Measurements from ENCODE around the gene NEIL1.
"Not testable (repeated sequence)": the region's sequence is repeated elsewhere in the genome, so short reads cannot be mapped to it uniquely, and the experiment has no call there.

The NEIL1 gene

DNA sequence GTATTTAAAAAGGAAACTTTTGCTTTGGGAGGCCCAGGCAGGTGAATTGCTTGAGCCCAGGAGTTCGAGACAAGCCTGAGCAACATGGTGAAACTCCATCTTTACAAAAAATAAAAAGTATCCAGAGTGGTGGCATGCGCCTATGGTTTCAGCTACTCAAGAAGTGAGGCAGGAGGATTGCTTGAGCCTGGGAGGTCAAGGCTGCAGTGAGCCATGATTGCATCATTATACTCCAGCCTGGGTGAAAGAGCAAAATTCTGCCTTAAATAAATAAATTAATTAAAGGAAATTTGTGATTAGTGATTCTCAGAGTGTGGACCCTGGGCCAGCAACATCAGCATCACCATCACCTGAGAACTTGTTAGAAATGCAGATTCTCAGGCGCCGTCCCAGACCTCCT is 20.9 kb upstream of the NEIL1 start:
- TF ChIP-seq SUZ12 (IDR thresholded peaks at IDR 0.05; ENCODE audit: extremely low read depth, insufficient read depth, insufficient read length) (no peak), YY1 (IDR thresholded peaks at IDR 0.05; ENCODE audit: insufficient read depth, insufficient read length) (no peak), ZNF274 (IDR thresholded peaks at IDR 0.05; ENCODE audit: low read depth, low read length) (no peak)
- no peak for DNase-seq (ENCODE audit: low read depth, low spot score)
- H3K9me3 ChIP-seq (ENCODE audit: insufficient read depth, low read length): no peaks in the 10 kb centered on the region
- no peak overlapping the region for H3K4me3 ChIP-seq (ENCODE audit: insufficient read length, low read depth)
- H3K36me3 ChIP-seq (ENCODE audit: insufficient read depth, insufficient read length, low read length): no peaks in the 10 kb centered on the region
- H3K27me3 ChIP-seq (ENCODE audit: insufficient read depth, insufficient read length): peaks cover 5% of the 10 kb centered on the region
- no peaks in the 10 kb centered on the region for H3K4me1 ChIP-seq (ENCODE audit: insufficient read depth, insufficient read length)
- no peak overlapping the region for H3K9ac ChIP-seq (ENCODE audit: insufficient read length, low read depth)

- Histone ChIP-seq H3K36me3 (ENCODE audit: insufficient read depth, insufficient read length, low read length) (no peaks in the 10 kb centered on the region), H3K4me1 (ENCODE audit: insufficient read depth, insufficient read length) (no peaks in the 10 kb centered on the region), H3K9me3 (ENCODE audit: insufficient read depth, low read length) (no peaks in the 10 kb centered on the region), H3K4me3 (ENCODE audit: insufficient read length, low read depth) (no peak overlapping the region), H3K27me3 (ENCODE audit: insufficient read depth, insufficient read length) (peaks cover under 1% of the 10 kb centered on the region), H3K9ac (ENCODE audit: insufficient read length, low read depth) (no peak overlapping the region)
- TF ChIP-seq YY1 (IDR thresholded peaks at IDR 0.05; ENCODE audit: insufficient read depth, insufficient read length) (no peak), ZNF274 (IDR thresholded peaks at IDR 0.05; ENCODE audit: low read depth, low read length) (no peak), SUZ12 (IDR thresholded peaks at IDR 0.05; ENCODE audit: extremely low read depth, insufficient read depth, insufficient read length) (no peak)
- DNase-seq (ENCODE audit: low read depth, low spot score): no peak
Observed at GRCh38 chr15:75327005-75327404, 19.8 kb upstream of the NEIL1 start.

DNA sequence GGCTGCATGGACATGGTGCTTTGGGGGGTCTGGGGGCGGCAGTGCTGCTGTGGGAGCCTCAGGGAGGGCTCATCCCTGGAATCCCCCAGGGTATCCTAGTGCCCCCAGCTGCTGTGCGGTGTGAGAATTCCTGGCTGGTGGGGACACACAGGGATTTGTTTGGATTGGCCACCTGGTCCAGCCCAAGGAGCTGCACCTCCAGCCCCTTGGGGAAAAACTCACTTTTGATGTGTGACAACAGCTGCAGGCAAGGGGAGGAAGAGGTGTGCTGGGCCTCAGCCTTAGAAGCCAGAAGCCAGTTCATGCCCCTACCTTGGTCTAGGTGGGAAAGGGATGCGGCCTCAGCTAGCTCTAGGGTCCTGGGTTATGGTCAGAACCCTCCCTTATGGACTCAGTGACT is 19.3 kb upstream of the NEIL1 start:
- Histone ChIP-seq H3K4me1 (ENCODE audit: insufficient read depth, insufficient read length) (no peaks in the 10 kb centered on the region), H3K27me3 (ENCODE audit: insufficient read depth, insufficient read length) (no peaks in the 10 kb centered on the region), H3K9me3 (ENCODE audit: insufficient read depth, low read length) (no peaks in the 10 kb centered on the region), H3K4me3 (ENCODE audit: insufficient read length, low read depth) (no peak overlapping the region), H3K9ac (ENCODE audit: insufficient read length, low read depth) (no peak overlapping the region), H3K36me3 (ENCODE audit: insufficient read depth, insufficient read length, low read length) (no peaks in the 10 kb centered on the region)
- TF ChIP-seq ZNF274 (IDR thresholded peaks at IDR 0.05; ENCODE audit: low read depth, low read length): no peak
- DNase-seq (ENCODE audit: low read depth, low spot score): no peak

DNA sequence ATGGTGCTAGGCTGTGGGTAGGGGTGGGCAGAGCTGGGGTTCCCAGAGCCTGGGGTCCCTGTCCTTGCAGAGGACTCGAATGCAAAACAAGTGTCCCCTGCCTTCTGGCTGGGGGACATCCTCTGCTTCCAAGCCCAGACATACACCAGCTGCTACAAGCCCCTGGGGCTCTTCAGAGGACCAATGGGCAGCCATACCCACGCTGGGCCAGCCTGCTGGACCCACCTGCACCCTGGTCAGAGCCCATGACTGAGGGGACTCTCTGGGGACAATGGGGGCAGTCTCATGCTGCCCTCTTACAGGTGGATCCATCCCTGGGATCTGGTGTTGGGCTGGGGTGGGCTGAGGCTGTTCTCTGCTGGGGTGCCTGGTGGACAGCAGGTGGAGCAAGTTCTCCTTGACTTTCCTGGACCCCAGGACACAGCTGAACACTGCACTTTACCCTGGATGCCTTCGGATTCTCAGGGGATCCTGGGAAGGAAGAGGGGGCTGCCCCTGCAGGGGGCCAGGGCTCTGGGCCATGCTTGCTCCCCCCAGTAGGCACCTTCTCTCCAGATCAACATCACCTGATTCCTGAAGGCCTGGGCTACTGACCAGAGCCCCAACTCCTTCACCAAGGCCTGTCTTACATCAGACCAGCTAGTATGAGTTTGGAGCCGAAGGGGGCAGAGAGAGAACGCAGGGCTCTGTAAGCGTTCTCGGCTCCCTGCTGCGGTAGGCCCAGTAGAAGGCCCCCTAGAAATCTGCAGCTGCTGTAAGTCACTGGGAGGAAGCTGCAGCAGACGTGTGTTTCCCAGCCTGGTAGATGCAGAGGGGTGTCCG is 18.1 kb upstream of the NEIL1 start:
- Histone ChIP-seq H3K9ac (ENCODE audit: insufficient read length, low read depth) (no peak overlapping the region), H3K36me3 (ENCODE audit: insufficient read depth, insufficient read length, low read length) (no peaks in the 10 kb centered on the region), H3K4me3 (ENCODE audit: insufficient read length, low read depth) (no peak overlapping the region), H3K27me3 (ENCODE audit: insufficient read depth, insufficient read length) (no peaks in the 10 kb centered on the region), H3K4me1 (ENCODE audit: insufficient read depth, insufficient read length) (no peaks in the 10 kb centered on the region), H3K9me3 (ENCODE audit: insufficient read depth, low read length) (no peaks in the 10 kb centered on the region)
- TF ChIP-seq SUZ12 (IDR thresholded peaks at IDR 0.05; ENCODE audit: extremely low read depth, insufficient read depth, insufficient read length): no peak
- no peak for DNase-seq (ENCODE audit: low read depth, low spot score)

DNA sequence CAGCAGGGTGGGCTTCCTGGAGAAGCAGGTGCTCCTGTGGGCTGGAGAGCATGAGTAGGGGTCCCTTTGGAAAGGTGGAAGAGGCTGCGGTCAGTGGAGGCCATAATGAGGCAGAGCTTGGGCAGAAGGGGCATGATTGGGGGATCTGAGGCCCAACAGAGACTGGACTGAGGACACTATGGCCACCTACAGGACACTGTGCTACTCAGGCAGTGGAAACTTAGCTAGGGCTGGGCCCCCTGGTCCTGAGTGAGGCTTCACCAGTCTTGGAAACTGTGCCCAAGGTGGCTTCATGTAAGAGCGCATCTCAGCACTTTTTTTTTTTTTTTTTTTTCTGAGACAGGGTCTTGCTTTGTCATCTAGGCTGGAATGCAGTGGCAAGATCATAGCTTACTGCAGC is 17.3 kb upstream of the NEIL1 start:
- no peak for DNase-seq (ENCODE audit: low read depth, low spot score)
- Histone ChIP-seq H3K9ac (ENCODE audit: insufficient read length, low read depth) (no peak overlapping the region), H3K36me3 (ENCODE audit: insufficient read depth, insufficient read length, low read length) (no peaks in the 10 kb centered on the region), H3K27me3 (ENCODE audit: insufficient read depth, insufficient read length) (no peaks in the 10 kb centered on the region), H3K4me1 (ENCODE audit: insufficient read depth, insufficient read length) (no peaks in the 10 kb centered on the region), H3K4me3 (ENCODE audit: insufficient read length, low read depth) (no peak overlapping the region), H3K9me3 (ENCODE audit: insufficient read depth, low read length) (no peaks in the 10 kb centered on the region)
- TF ChIP-seq YY1 (IDR thresholded peaks at IDR 0.05; ENCODE audit: insufficient read depth, insufficient read length) (no peak), SUZ12 (IDR thresholded peaks at IDR 0.05; ENCODE audit: extremely low read depth, insufficient read depth, insufficient read length) (no peak), ZNF274 (IDR thresholded peaks at IDR 0.05; ENCODE audit: low read depth, low read length) (no peak)

DNA sequence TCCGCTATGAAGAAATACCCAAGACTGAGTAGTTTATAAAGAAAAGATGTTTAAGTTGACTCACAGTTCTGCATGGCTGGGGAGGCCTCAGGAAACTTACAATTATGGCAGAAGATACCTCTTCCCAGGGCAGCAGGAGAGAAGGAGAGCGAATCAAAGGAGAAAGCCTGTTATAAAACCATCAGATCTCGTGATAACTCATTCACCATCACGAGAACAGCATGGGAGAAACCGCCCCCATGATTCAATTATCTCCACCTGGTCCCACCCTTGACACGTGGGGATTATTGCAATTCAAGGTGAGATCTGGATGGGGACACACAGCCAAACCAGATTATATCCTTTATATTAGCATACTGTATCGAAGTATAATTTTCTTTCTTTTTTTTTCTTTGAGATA is 14.7 kb upstream of the NEIL1 start:
- not testable (repeated sequence) for H3K9me3 ChIP-seq (ENCODE audit: insufficient read depth, low read length); H3K27me3 ChIP-seq (ENCODE audit: insufficient read depth, insufficient read length); H3K36me3 ChIP-seq (ENCODE audit: insufficient read depth, insufficient read length, low read length); DNase-seq (ENCODE audit: low read depth, low spot score); H3K9ac ChIP-seq (ENCODE audit: insufficient read length, low read depth); H3K4me1 ChIP-seq (ENCODE audit: insufficient read depth, insufficient read length); H3K4me3 ChIP-seq (ENCODE audit: insufficient read length, low read depth)

DNA sequence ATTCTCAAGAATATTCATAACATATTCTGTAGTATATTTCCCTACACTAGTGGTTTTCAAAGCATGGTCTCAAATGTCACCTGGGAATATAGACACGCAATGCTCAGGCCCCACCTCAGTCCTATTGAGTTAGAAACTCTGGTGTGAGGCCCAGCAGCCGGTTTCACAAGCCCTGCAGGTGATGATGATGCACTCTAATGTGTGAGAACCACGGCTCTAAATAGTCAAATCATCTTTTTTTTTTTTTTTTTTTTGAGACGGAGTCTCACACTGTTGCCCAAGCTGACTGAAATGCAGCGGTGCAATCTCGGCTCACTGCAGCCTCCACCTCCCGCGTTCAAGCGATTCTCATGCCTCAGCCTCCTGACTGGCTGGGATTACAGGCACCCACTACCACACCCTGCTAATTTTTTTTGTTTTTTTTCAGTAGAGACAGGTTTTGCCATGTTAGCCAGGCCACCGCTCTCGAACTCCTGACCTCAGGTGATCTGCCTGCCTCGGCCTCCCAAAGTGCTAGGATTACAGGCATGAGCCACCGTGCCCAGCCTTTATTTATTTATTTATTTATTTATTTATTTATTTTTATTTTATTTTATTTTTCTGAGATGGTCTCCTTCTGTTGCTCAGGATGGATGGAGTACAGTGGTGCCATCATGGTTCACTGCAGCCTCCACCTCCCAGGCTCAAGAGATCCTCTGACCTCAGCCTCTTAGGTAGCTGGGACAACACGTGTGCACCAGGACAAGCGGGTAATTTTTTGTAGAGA is 13.0 kb upstream of the NEIL1 start:
- not testable (repeated sequence) for H3K27me3 ChIP-seq (ENCODE audit: insufficient read depth, insufficient read length); H3K9ac ChIP-seq (ENCODE audit: insufficient read length, low read depth); DNase-seq (ENCODE audit: low read depth, low spot score); H3K4me1 ChIP-seq (ENCODE audit: insufficient read depth, insufficient read length); H3K4me3 ChIP-seq (ENCODE audit: insufficient read length, low read depth); H3K36me3 ChIP-seq (ENCODE audit: insufficient read depth, insufficient read length, low read length); H3K9me3 ChIP-seq (ENCODE audit: insufficient read depth, low read length)
